ENCODE results near the gene UBXN11.

DNA sequence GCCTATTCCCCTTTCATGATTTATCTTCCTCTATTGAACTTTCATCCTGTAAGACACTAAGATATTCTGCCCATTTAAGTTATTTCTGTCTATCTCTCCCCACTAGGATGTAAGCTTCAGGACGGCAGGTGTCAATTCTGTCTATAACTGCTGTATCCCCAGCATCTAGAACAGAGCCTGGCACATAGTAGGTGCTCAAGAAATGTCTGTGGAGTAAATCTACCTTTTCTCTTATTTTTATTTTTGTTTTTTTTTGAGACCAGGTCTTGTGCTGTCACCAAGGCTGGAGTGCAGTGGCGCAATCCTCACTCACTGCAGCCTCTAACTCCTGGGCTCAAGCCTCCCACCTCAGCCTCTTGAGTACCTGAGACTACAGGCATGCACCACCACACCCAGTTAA is 16.9 kb upstream of the UBXN11 start:
- no peak for TF ChIP-seq POLR2A (IDR thresholded peaks at IDR 0.05)
- no peak for TF ChIP-seq CTCF (IDR thresholded peaks at IDR 0.05)
